ENCODE results near the gene SOX5.

DNA sequence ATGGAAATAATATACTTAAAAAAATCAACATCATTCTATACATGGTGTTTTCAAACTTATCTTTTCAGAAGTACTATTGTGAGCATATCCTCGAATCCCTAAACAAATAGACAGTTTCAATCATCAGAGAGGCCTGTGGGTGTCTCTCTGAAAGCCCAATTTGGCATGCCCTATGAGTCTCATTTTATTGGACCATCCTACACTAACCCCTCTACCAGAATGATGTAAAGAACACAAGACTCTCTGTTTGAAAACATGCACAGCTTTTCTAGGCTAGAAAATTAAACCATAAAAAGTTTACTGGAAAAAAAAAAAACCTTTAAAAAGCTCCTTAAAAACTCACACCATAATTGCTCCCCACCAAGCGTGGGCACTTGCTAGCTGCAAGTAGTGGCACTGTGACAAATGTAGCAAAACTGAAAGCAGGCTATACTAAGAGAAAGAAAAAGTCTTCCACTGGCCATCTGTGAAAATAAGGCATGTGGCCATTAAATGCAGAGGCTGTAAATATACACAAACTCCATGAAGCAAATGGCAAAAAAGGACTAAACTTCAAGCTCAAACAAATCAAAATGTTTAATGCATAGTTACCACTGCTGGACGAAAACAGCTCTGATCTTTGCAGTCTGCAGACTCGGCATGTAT lies 394.2 kb downstream of the SOX5 start:
- TF ChIP-seq, protein P1, sequence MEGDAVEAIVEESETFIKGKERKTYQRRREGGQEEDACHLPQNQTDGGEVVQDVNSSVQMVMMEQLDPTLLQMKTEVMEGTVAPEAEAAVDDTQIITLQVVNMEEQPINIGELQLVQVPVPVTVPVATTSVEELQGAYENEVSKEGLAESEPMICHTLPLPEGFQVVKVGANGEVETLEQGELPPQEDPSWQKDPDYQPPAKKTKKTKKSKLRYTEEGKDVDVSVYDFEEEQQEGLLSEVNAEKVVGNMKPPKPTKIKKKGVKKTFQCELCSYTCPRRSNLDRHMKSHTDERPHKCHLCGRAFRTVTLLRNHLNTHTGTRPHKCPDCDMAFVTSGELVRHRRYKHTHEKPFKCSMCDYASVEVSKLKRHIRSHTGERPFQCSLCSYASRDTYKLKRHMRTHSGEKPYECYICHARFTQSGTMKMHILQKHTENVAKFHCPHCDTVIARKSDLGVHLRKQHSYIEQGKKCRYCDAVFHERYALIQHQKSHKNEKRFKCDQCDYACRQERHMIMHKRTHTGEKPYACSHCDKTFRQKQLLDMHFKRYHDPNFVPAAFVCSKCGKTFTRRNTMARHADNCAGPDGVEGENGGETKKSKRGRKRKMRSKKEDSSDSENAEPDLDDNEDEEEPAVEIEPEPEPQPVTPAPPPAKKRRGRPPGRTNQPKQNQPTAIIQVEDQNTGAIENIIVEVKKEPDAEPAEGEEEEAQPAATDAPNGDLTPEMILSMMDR (IDR thresholded peaks at IDR 0.05; ENCODE audit: poor library complexity): no peak
- no peak for TF ChIP-seq EZH2 (IDR thresholded peaks at IDR 0.05; ENCODE audit: borderline replicate concordance)
- TF ChIP-seq EZH2phosphoT487 (IDR thresholded peaks at IDR 0.05; ENCODE audit: low read depth, severe bottlenecking, unreplicated experiment): no peak

Data from hepatocyte (in vitro differentiated cells).